ENCODE data around the gene MARCHF5.
"Not testable (repeated sequence)": the region's sequence is repeated elsewhere in the genome, so short reads cannot be mapped to it uniquely, and the experiment has no call there.

Gene MARCHF5

GRCh38 chr10:92327445-92328433 is 36.8 kb downstream of the MARCHF5 start:
- H3K4me3 ChIP-seq (ENCODE audit: low read depth, low read length) = no peak overlapping the region
- no peak for TF ChIP-seq CTCF (IDR thresholded peaks at IDR 0.05; ENCODE audit: control insufficient read depth, extremely low read depth, insufficient read depth)
- DNase-seq (ENCODE audit: low read depth) = no peak

- peak; percentile 22 for DNase-seq (ENCODE audit: low read depth)
- TF ChIP-seq CTCF (IDR thresholded peaks at IDR 0.05; ENCODE audit: control insufficient read depth, extremely low read depth, insufficient read depth) = no peak
These were observed 38.0 kb downstream of the MARCHF5 start for GRCh38 chr10:92328993-92329392.

GRCh38 chr10:92329927-92330326 is 39.0 kb downstream of the MARCHF5 start:
- not testable (repeated sequence) for DNase-seq (ENCODE audit: low read depth); H3K4me3 ChIP-seq (ENCODE audit: low read depth, low read length)

More at GRCh38 chr10:92328993-92329392, 38.0 kb downstream of the MARCHF5 start:
- H3K4me3 ChIP-seq (ENCODE audit: low read depth, low read length) = no peak overlapping the region

DNA sequence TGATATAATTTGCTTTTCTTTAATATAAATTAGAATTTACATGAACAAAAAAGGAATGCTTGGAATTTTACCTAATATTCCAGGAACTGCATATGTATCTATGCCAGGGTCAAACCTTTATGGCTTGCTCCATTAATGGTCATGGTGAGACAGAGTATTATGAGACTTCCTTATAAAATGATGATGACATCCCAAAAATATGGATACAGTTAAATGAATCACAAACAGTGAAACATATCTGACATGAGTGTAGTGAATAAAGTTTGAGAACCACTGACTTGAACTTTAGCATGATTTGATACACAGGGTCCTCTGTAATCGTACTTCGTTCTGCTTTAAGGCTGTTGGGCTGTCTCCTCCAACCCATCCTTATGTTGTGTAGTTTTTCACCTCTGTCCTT is 51.8 kb downstream of the MARCHF5 start:
- no peak for DNase-seq (ENCODE audit: low read depth)
- H3K4me3 ChIP-seq (ENCODE audit: low read depth, low read length) = no peak overlapping the region
- no peak for TF ChIP-seq CTCF (IDR thresholded peaks at IDR 0.05; ENCODE audit: control insufficient read depth, extremely low read depth, insufficient read depth)

- H3K4me3 ChIP-seq (ENCODE audit: low read depth, low read length); DNase-seq (ENCODE audit: low read depth): not testable (repeated sequence)
These were observed 54.6 kb downstream of the MARCHF5 start for GRCh38 chr10:92345575-92345974.

GRCh38 chr10:92347035-92347676 is 56.2 kb downstream of the MARCHF5 start:
- not testable (repeated sequence) for DNase-seq (ENCODE audit: low read depth); H3K4me3 ChIP-seq (ENCODE audit: low read depth, low read length)

DNA sequence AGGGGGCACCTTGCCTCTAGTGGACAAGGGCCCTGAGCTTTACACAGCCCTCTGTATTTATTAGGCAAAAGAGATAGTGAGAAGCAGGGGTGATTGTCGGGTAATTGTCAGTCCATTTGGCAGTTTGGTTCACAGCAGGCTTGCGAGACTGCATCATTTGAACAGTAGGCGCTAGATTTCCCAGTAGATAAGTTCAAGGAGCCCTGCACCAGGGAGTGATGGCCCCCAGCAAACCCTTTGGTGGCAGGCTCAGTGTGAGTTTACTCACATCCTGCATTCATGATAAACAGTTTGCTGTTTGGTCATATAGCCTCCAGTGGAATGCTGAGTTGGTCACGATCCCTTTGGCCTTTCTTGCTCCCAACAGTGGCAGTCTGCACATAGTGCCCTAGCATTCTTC is 59.4 kb downstream of the MARCHF5 start:
- DNase-seq (ENCODE audit: low read depth) = no peak
- TF ChIP-seq CTCF (IDR thresholded peaks at IDR 0.05; ENCODE audit: control insufficient read depth, extremely low read depth, insufficient read depth) = no peak
- H3K4me3 ChIP-seq (ENCODE audit: low read depth, low read length) = no peak overlapping the region

- DNase-seq (ENCODE audit: low read depth) = no peak
- H3K4me3 ChIP-seq (ENCODE audit: low read depth, low read length) = no peak overlapping the region
- no peak for TF ChIP-seq CTCF (IDR thresholded peaks at IDR 0.05; ENCODE audit: control insufficient read depth, extremely low read depth, insufficient read depth)
These were observed 63.6 kb downstream of the MARCHF5 start for GRCh38 chr10:92354587-92354986.
